Esophagus squamous epithelium (tissue), 4 donors: ENCODE results near the gene LUZP1.

ENCODE experiments used
- POLR2A ChIP-seq, 4 donors: fragments of 450-650 bp; IDR thresholded peaks; one replicate each; pipeline ENCODE4 v1.6.1; 2017; ENCODE audit warnings: antibody characterized with exemption in 4 of 4, mild to moderate bottlenecking in 4 of 4, moderate library complexity in 3 of 4
- TF ChIP-seq, protein P1 (sequence below), 6 experiments: fragments of 450-650 bp in 4 of 6; fragments of 200-600 bp in 2 of 6; sonication (generic) in 2 of 6; IDR thresholded peaks; one replicate each; pipeline ENCODE4 v1.5.1; 2016 to 2019; ENCODE audit warnings: antibody characterized with exemption in 6 of 6, mild to moderate bottlenecking in 4 of 6, moderate library complexity in 4 of 6

GRCh38 chr1:23134055-23134454 is 34.6 kb downstream of the LUZP1 start:
- TF ChIP-seq POLR2A (IDR thresholded peaks at IDR 0.05) = no peak
- TF ChIP-seq, protein P1, sequence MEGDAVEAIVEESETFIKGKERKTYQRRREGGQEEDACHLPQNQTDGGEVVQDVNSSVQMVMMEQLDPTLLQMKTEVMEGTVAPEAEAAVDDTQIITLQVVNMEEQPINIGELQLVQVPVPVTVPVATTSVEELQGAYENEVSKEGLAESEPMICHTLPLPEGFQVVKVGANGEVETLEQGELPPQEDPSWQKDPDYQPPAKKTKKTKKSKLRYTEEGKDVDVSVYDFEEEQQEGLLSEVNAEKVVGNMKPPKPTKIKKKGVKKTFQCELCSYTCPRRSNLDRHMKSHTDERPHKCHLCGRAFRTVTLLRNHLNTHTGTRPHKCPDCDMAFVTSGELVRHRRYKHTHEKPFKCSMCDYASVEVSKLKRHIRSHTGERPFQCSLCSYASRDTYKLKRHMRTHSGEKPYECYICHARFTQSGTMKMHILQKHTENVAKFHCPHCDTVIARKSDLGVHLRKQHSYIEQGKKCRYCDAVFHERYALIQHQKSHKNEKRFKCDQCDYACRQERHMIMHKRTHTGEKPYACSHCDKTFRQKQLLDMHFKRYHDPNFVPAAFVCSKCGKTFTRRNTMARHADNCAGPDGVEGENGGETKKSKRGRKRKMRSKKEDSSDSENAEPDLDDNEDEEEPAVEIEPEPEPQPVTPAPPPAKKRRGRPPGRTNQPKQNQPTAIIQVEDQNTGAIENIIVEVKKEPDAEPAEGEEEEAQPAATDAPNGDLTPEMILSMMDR (IDR thresholded peaks at IDR 0.05) = no peak
